Caki2 (cell line): Measurements from ENCODE around the gene PNPO. TPM values are rescaled to one million over a fixed set of nuclear protein-coding genes. Genes with fewer than 3 reads are reported as not detected.
"Not testable (repeated sequence)": the region's sequence is repeated elsewhere in the genome, so short reads cannot be mapped to it uniquely, and the experiment has no call there.

ENCODE experiments used
- DNase-seq: peaks from one replicate; pipeline ENCODE4 v3.0.0-alpha.2; 2015; ENCODE audit warnings: low read depth
- in situ Hi-C: cut with HindIII; loops from 2 replicates; pipeline ENCODE4 v1.10.0; 2016; ENCODE audit warnings: low sequenced_read_pairs, low pct_unique_long_range_greater_than_20kb, mixed read lengths
- total RNA-seq: library from RNA; depleted of rRNA; stranded (reverse); fragments of >200 nt; shearing (Covaris generic); gene quantifications from 2 replicates; pipeline ENCODE4 v1.2.3, GENCODE V29; 2014; ENCODE audit warnings: low replicate concordance; rRNA removed

Gene PNPO
- total RNA-seq, 1 experiment from 2014 or later = 77.0 TPM

- DNase-seq = peak; percentile 30
- in situ Hi-C loops = no loop called here
These were observed 46.0 kb downstream of the PNPO start for GRCh38 chr17:47987240-47987835.

- in situ Hi-C loops = not testable (repeated sequence)
These were observed 47.1 kb downstream of the PNPO start for GRCh38 chr17:47988445-47988844.

GRCh38 chr17:47989159-47989558 is 47.8 kb downstream of the PNPO start:
- in situ Hi-C loops = no loop called here
- no peak for DNase-seq

More at GRCh38 chr17:47988445-47988844, 47.1 kb downstream of the PNPO start:
- DNase-seq = not testable (repeated sequence)

GRCh38 chr17:47989700-47990099 is 48.3 kb downstream of the PNPO start:
- DNase-seq = no peak

GRCh38 chr17:47990962-47991731 is 49.8 kb downstream of the PNPO start:
- DNase-seq = no peak
- in situ Hi-C loops = no loop called here

More at GRCh38 chr17:47989700-47990099, 48.3 kb downstream of the PNPO start:
- in situ Hi-C loops = no loop called here

- no peak for DNase-seq
- in situ Hi-C loops = no loop called here
These were observed 50.8 kb downstream of the PNPO start for GRCh38 chr17:47992216-47992615.

- in situ Hi-C loops = no loop called here
- no peak for DNase-seq
These were observed 51.7 kb downstream of the PNPO start for GRCh38 chr17:47993031-47993564.

- in situ Hi-C loops = no loop called here
These were observed 52.6 kb downstream of the PNPO start for GRCh38 chr17:47993964-47994363.

GRCh38 chr17:47994724-47995123 is 53.4 kb downstream of the PNPO start:
- in situ Hi-C loops = no loop called here
- no peak for DNase-seq

More at GRCh38 chr17:47993964-47994363, 52.6 kb downstream of the PNPO start:
- no peak for DNase-seq

GRCh38 chr17:47995241-47995935 is 54.0 kb downstream of the PNPO start:
- in situ Hi-C loops = no loop called here

GRCh38 chr17:47996201-47996600 is 54.8 kb downstream of the PNPO start:
- DNase-seq = no peak

More at GRCh38 chr17:47995241-47995935, 54.0 kb downstream of the PNPO start:
- DNase-seq = no peak

GRCh38 chr17:47997586-47997985 is 56.2 kb downstream of the PNPO start:
- no peak for DNase-seq
- in situ Hi-C loops = no loop called here

More at GRCh38 chr17:47996201-47996600, 54.8 kb downstream of the PNPO start:
- in situ Hi-C loops = no loop called here

- in situ Hi-C loops = no loop called here
- no peak for DNase-seq
These were observed 56.7 kb downstream of the PNPO start for GRCh38 chr17:47998044-47998443.

Other genes starting within 250 kb of the PNPO start
- 0.17 and 0.74 TPM in 2 replicates for gene TBKBP1, start 247.4 kb upstream of the PNPO start, total RNA-seq
- not detected in 2 replicates for gene TBX21, start 208.3 kb upstream of the PNPO start, total RNA-seq
- 10.0 and 12.4 TPM in 2 replicates for gene OSBPL7, start 119.8 kb upstream of the PNPO start, total RNA-seq
- 61.4 and 63.9 TPM in 2 replicates for gene MRPL10, start 110.0 kb upstream of the PNPO start, total RNA-seq
- not detected in 2 replicates for gene LRRC46, start 109.9 kb upstream of the PNPO start, total RNA-seq
- gene SCRN2, start 100.3 kb upstream of the PNPO start, total RNA-seq = 46.0 and 52.3 TPM in 2 replicates
- gene SP6, start 90.4 kb upstream of the PNPO start, total RNA-seq = 2.4 and 4.6 TPM in 2 replicates
- 0.03 TPM in 1 of 2 replicates, not detected in the other for gene SP2, start 45.3 kb upstream of the PNPO start, total RNA-seq
- gene PRR15L, start 16.3 kb downstream of the PNPO start, total RNA-seq = not detected in 2 replicates
- gene CDK5RAP3, start 29.5 kb downstream of the PNPO start, total RNA-seq = 89.8 and 102 TPM in 2 replicates
- gene COPZ2, start 96.2 kb downstream of the PNPO start, total RNA-seq = not detected in 2 replicates
- gene NFE2L1, start 106.8 kb downstream of the PNPO start, total RNA-seq = 31.9 and 36.2 TPM in 2 replicates
- 14.4 and 26.1 TPM in 2 replicates for gene CBX1, start 159.9 kb downstream of the PNPO start, total RNA-seq
- 24.8 and 26.0 TPM in 2 replicates for gene SNX11, start 166.2 kb downstream of the PNPO start, total RNA-seq